GM19035 (cell line): ENCODE data around the gene DEFB108B.
A peak's percentile ranks its signal among the peaks of the same experiment; 100 is the strongest.
"Not testable (repeated sequence)": the region's sequence is repeated elsewhere in the genome, so short reads cannot be mapped to it uniquely, and the experiment has no call there.

Experiments
- ATAC-seq: cut with Tn5 transposase; IDR thresholded peaks from one replicate; pipeline ENCODE4 v1.9.1; 2021; ENCODE audit not compliant: unreplicated experiment

Gene DEFB108B

GRCh38 chr11:71832811-71833210, at the start of gene DEFB108B:
Gene DEFB108B, plus strand, starts transcription at chr11:71833200. Its CDS starts 0 bp downstream, at chr11:71833200.
- not testable (repeated sequence) for ATAC-seq

- peak; percentile 34 for ATAC-seq
These were observed 46.7 kb upstream of the DEFB108B start for GRCh38 chr11:71786114-71786847.

- peak; percentile 99 for ATAC-seq
These were observed 46.2 kb upstream of the DEFB108B start for GRCh38 chr11:71786848-71787097.

- peak; percentile 83 for ATAC-seq
These were observed 45.7 kb upstream of the DEFB108B start for GRCh38 chr11:71787098-71787823.

- not testable (repeated sequence) for ATAC-seq
These were observed 45.1 kb upstream of the DEFB108B start for GRCh38 chr11:71787824-71788454.

- not testable (repeated sequence) for ATAC-seq
These were observed 43.4 kb upstream of the DEFB108B start for GRCh38 chr11:71789444-71790196.

GRCh38 chr11:71791111-71791510, 41.9 kb upstream of the DEFB108B start:
- not testable (repeated sequence) for ATAC-seq

GRCh38 chr11:71792621-71793235, 40.3 kb upstream of the DEFB108B start:
- ATAC-seq, result not testable (repeated sequence)

GRCh38 chr11:71794386-71795040, 38.5 kb upstream of the DEFB108B start:
- ATAC-seq, result not testable (repeated sequence)

GRCh38 chr11:71795236-71795635, 37.8 kb upstream of the DEFB108B start:
- not testable (repeated sequence) for ATAC-seq

GRCh38 chr11:71796016-71796415, 37.0 kb upstream of the DEFB108B start:
- ATAC-seq, result not testable (repeated sequence)

GRCh38 chr11:71796781-71797180, 36.2 kb upstream of the DEFB108B start:
- not testable (repeated sequence) for ATAC-seq

GRCh38 chr11:71799556-71800128, 33.4 kb upstream of the DEFB108B start:
- ATAC-seq, result not testable (repeated sequence)

GRCh38 chr11:71800335-71800953, 32.6 kb upstream of the DEFB108B start:
- ATAC-seq, result not testable (repeated sequence)

- not testable (repeated sequence) for ATAC-seq
These were observed 32.0 kb upstream of the DEFB108B start for GRCh38 chr11:71801026-71801425.

GRCh38 chr11:71802874-71803273, 30.1 kb upstream of the DEFB108B start:
- not testable (repeated sequence) for ATAC-seq

GRCh38 chr11:71804158-71804947, 28.6 kb upstream of the DEFB108B start:
- ATAC-seq, result not testable (repeated sequence)

GRCh38 chr11:71812529-71812928, 20.5 kb upstream of the DEFB108B start:
- ATAC-seq, result not testable (repeated sequence)
